Measurements from ENCODE around the gene VAMP1.

VAMP1 gene

GRCh38 chr12:6425590-6426531 is 44.6 kb downstream of the VAMP1 start:
- DNase-seq (ENCODE audit: low read depth in 2 of 2) = no peak

- no peak for DNase-seq (ENCODE audit: low read depth in 2 of 2)
These were observed 45.6 kb downstream of the VAMP1 start for GRCh38 chr12:6424866-6425265.

GRCh38 chr12:6424008-6424347 is 46.5 kb downstream of the VAMP1 start:
- no peak for DNase-seq (ENCODE audit: low read depth in 2 of 2)

GRCh38 chr12:6423267-6424007 is 47.0 kb downstream of the VAMP1 start:
- peak; percentile 60 to 67 for DNase-seq (ENCODE audit: low read depth in 2 of 2)

GRCh38 chr12:6420364-6420763 is 50.1 kb downstream of the VAMP1 start:
- no peak for DNase-seq (ENCODE audit: low read depth in 2 of 2)

- no peak for DNase-seq (ENCODE audit: low read depth in 2 of 2)
These were observed 51.7 kb downstream of the VAMP1 start for GRCh38 chr12:6418796-6419195.

GRCh38 chr12:6416596-6416995 is 53.9 kb downstream of the VAMP1 start:
- DNase-seq (ENCODE audit: low read depth in 2 of 2) = no peak
